ENCODE results near the gene KLF7.

KLF7 gene

DNA sequence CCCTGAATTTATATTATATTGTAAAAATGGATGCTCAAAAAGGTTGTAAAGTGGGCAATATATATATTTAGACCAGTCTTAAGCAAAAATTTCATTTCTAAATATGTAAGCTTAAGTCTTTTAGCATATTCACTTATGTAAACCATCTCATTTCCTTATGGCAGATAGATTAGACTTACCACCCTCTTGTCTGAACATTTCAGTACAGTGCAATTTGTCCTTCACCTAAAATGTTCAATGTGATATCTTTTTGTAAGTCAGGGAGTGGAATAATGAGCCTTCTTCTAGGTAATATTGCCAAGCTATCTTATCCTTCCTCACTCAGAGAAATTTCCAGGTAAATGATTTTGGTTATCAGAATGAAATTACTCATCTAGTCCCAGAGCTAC, 92.3 kb downstream of the KLF7 start:
- DNase-seq (no peak), ATAC-seq (ENCODE audit: insufficient read depth, low read depth) (0 out of 3 replicates have a peak, but pooled peaks have one; percentile 1)
- 0 out of 2 replicates have a peak overlapping the region, but pooled peaks have one; percentile 30 for H2AFZ ChIP-seq (ENCODE audit: low read depth, low read length)
- H3K27me3 ChIP-seq (ENCODE audit: insufficient read depth, low read length, poor library complexity), result no peaks in the 10 kb centered on the region
- no peaks in the 10 kb centered on the region for H4K20me1 ChIP-seq (ENCODE audit: insufficient read depth, low read length)
- H3K4me1 ChIP-seq (ENCODE audit: insufficient read depth, low read length), result peaks cover 32% of the 10 kb centered on the region
- H3K9ac ChIP-seq (ENCODE audit: low read depth, low read length), result peak overlapping the region; percentile 8; the same call in 1 of the 2 replicates
- no peaks in the 10 kb centered on the region for H3K79me2 ChIP-seq (ENCODE audit: insufficient read depth, low read length)
- peak overlapping the region in 1 of 2 experiments; percentile 46; a peak in 2 of 4 replicates for H3K4me3 ChIP-seq (ENCODE audit: low read depth in 1 of 2, low read length in 2 of 2)
- H3K36me3 ChIP-seq (ENCODE audit: insufficient read depth, low read length), result no peaks in the 10 kb centered on the region
- peak overlapping the region; percentile 61 for H3K4me2 ChIP-seq (ENCODE audit: insufficient read depth, low read length)
- no peaks in the 10 kb centered on the region for H3K9me3 ChIP-seq (ENCODE audit: insufficient read depth, low read length, severe bottlenecking)
- TF ChIP-seq, protein P1, sequence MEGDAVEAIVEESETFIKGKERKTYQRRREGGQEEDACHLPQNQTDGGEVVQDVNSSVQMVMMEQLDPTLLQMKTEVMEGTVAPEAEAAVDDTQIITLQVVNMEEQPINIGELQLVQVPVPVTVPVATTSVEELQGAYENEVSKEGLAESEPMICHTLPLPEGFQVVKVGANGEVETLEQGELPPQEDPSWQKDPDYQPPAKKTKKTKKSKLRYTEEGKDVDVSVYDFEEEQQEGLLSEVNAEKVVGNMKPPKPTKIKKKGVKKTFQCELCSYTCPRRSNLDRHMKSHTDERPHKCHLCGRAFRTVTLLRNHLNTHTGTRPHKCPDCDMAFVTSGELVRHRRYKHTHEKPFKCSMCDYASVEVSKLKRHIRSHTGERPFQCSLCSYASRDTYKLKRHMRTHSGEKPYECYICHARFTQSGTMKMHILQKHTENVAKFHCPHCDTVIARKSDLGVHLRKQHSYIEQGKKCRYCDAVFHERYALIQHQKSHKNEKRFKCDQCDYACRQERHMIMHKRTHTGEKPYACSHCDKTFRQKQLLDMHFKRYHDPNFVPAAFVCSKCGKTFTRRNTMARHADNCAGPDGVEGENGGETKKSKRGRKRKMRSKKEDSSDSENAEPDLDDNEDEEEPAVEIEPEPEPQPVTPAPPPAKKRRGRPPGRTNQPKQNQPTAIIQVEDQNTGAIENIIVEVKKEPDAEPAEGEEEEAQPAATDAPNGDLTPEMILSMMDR (IDR thresholded peaks at IDR 0.05; ENCODE audit: borderline replicate concordance, extremely low read depth, low read length, poor library complexity, severe bottlenecking), result no peak
- no peak for TF ChIP-seq EZH2 (IDR thresholded peaks at IDR 0.05; ENCODE audit: borderline replicate concordance, low read depth, low read length, severe bottlenecking)
- peak overlapping the region; percentile 58 for H3K27ac ChIP-seq (ENCODE audit: low read length)

DNA sequence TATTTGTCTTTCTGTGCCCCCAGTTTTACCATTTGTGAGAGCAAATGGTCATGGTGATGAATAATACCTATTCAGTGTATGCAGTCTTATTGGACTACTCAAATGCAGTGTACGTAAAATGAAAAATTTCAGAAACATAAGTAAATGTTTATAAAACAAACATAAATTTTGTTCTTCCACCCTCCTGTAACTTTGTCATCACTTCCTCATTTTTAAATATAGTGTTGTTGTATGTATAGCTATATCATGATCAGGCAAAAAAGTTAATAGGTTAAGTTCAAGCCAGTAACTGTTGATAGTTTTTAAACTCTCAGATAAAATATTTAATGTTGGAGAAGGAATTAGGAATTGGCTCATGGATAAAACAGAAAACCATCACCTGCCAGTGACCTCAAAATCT, 93.2 kb downstream of the KLF7 start:
- H3K4me1 ChIP-seq (ENCODE audit: insufficient read depth, low read length), result peaks cover 32% of the 10 kb centered on the region
- ATAC-seq (ENCODE audit: insufficient read depth, low read depth), result no peak
- TF ChIP-seq EZH2 (IDR thresholded peaks at IDR 0.05; ENCODE audit: borderline replicate concordance, low read depth, low read length, severe bottlenecking), result no peak
- TF ChIP-seq, protein P1 (IDR thresholded peaks at IDR 0.05; ENCODE audit: borderline replicate concordance, extremely low read depth, low read length, poor library complexity, severe bottlenecking), result no peak
- no peak overlapping the region for H3K4me3 ChIP-seq (ENCODE audit: low read depth in 1 of 2, low read length in 2 of 2)
- no peak overlapping the region for H3K27ac ChIP-seq (ENCODE audit: low read length)
- H3K4me2 ChIP-seq (ENCODE audit: insufficient read depth, low read length), result peak overlapping the region; percentile 61; the same call in 1 of the 2 replicates
- no peaks in the 10 kb centered on the region for H3K79me2 ChIP-seq (ENCODE audit: insufficient read depth, low read length)
- H3K9ac ChIP-seq (ENCODE audit: low read depth, low read length), result no peak overlapping the region
- no peaks in the 10 kb centered on the region for H3K36me3 ChIP-seq (ENCODE audit: insufficient read depth, low read length)
- no peak for DNase-seq
- H3K27me3 ChIP-seq (ENCODE audit: insufficient read depth, low read length, poor library complexity), result no peaks in the 10 kb centered on the region
- H2AFZ ChIP-seq (ENCODE audit: low read depth, low read length), result no peak overlapping the region
- no peaks in the 10 kb centered on the region for H3K9me3 ChIP-seq (ENCODE audit: insufficient read depth, low read length, severe bottlenecking)
- H4K20me1 ChIP-seq (ENCODE audit: insufficient read depth, low read length), result no peaks in the 10 kb centered on the region

DNA sequence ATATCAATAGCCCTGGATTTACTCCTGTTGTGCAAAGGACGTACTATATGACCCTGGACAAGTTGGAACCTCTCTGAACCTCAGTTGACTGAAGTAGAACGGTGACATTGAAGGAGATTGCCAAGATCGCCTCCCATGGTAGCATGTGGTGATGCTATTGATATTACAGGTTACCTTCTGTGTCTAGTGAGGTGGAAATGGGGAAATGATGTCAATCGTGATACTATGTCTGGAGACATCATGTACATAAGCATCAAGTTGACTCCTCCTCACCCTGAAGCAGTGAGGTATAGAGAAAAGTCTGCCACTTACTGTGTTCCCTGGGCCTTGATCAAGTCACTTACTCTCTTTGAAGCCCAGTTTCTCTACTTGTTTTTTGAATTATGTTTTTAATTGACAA, 93.9 kb downstream of the KLF7 start:
- ATAC-seq (ENCODE audit: insufficient read depth, low read depth) (no peak), DNase-seq (no peak)
- no peaks in the 10 kb centered on the region for H3K27me3 ChIP-seq (ENCODE audit: insufficient read depth, low read length, poor library complexity)
- H3K4me1 ChIP-seq (ENCODE audit: insufficient read depth, low read length), result peaks cover 32% of the 10 kb centered on the region
- H3K4me3 ChIP-seq (ENCODE audit: low read depth in 1 of 2, low read length in 2 of 2), result no peak overlapping the region
- TF ChIP-seq, protein P1 (IDR thresholded peaks at IDR 0.05; ENCODE audit: borderline replicate concordance, extremely low read depth, low read length, poor library complexity, severe bottlenecking), result no peak
- TF ChIP-seq EZH2 (IDR thresholded peaks at IDR 0.05; ENCODE audit: borderline replicate concordance, low read depth, low read length, severe bottlenecking), result no peak
- no peaks in the 10 kb centered on the region for H3K36me3 ChIP-seq (ENCODE audit: insufficient read depth, low read length)
- H4K20me1 ChIP-seq (ENCODE audit: insufficient read depth, low read length), result no peaks in the 10 kb centered on the region
- H3K27ac ChIP-seq (ENCODE audit: low read length), result no peak overlapping the region
- H3K79me2 ChIP-seq (ENCODE audit: insufficient read depth, low read length), result no peaks in the 10 kb centered on the region
- H3K9ac ChIP-seq (ENCODE audit: low read depth, low read length), result no peak overlapping the region
- H2AFZ ChIP-seq (ENCODE audit: low read depth, low read length), result no peak overlapping the region
- no peaks in the 10 kb centered on the region for H3K9me3 ChIP-seq (ENCODE audit: insufficient read depth, low read length, severe bottlenecking)
- no peak overlapping the region for H3K4me2 ChIP-seq (ENCODE audit: insufficient read depth, low read length)

DNA sequence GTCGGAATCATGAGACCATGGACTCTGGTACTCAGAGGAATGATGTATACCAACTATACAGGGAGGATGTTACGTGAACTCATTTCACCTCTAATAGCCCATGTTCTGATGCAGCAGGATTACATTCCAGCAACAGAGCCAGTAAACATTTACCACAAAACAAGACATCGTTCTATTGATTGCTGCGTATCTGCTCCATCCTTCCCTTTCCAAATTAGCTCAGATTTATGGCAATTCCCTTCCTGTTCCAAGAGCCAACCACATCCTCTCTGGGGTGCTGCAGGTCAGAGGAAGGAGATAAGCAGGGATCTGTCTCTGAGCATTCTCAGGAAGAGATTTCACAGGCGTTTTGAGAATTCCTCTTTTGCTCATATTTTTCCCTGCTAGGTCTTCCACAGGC, 98.3 kb downstream of the KLF7 start:
- peaks cover 7% of the 10 kb centered on the region for H3K4me1 ChIP-seq (ENCODE audit: insufficient read depth, low read length)
- H3K27ac ChIP-seq (ENCODE audit: low read length), result no peak overlapping the region
- H3K79me2 ChIP-seq (ENCODE audit: insufficient read depth, low read length), result no peaks in the 10 kb centered on the region
- no peaks in the 10 kb centered on the region for H3K36me3 ChIP-seq (ENCODE audit: insufficient read depth, low read length)
- no peaks in the 10 kb centered on the region for H4K20me1 ChIP-seq (ENCODE audit: insufficient read depth, low read length)
- DNase-seq (no peak), ATAC-seq (ENCODE audit: insufficient read depth, low read depth) (no peak)
- no peak for TF ChIP-seq EZH2 (IDR thresholded peaks at IDR 0.05; ENCODE audit: borderline replicate concordance, low read depth, low read length, severe bottlenecking)
- TF ChIP-seq, protein P1 (IDR thresholded peaks at IDR 0.05; ENCODE audit: borderline replicate concordance, extremely low read depth, low read length, poor library complexity, severe bottlenecking), result no peak
- no peak overlapping the region for H3K4me3 ChIP-seq (ENCODE audit: low read depth in 1 of 2, low read length in 2 of 2)
- H3K27me3 ChIP-seq (ENCODE audit: insufficient read depth, low read length, poor library complexity), result peaks cover 1% of the 10 kb centered on the region
- no peak overlapping the region for H3K4me2 ChIP-seq (ENCODE audit: insufficient read depth, low read length)
- H3K9ac ChIP-seq (ENCODE audit: low read depth, low read length), result no peak overlapping the region
- H2AFZ ChIP-seq (ENCODE audit: low read depth, low read length), result no peak overlapping the region
- no peaks in the 10 kb centered on the region for H3K9me3 ChIP-seq (ENCODE audit: insufficient read depth, low read length, severe bottlenecking)

Data from DND-41 (cell line).